ENCODE measurements around the gene TRIM33. TPM values are rescaled to one million over a fixed set of nuclear protein-coding genes. Genes with fewer than 3 reads are reported as not detected.

Gene TRIM33
- polyA plus RNA-seq, 1 of the 3 experiments (the other 2 are of a cell fraction), result 6.3 TPM

- TF ChIP-seq ZBTB33 (IDR thresholded peaks at IDR 0.05; ENCODE audit: borderline replicate concordance, low read depth), result no peak
- TF ChIP-seq RCOR1 (IDR thresholded peaks at IDR 0.05; ENCODE audit: low read length), result no peak
- no peak for TF ChIP-seq MEF2A (IDR thresholded peaks at IDR 0.05; ENCODE audit: borderline replicate concordance, low read depth)
- TF ChIP-seq YY1 (IDR thresholded peaks at IDR 0.05; ENCODE audit: low read depth), result no peak
- no peak for TF ChIP-seq FOXM1 (IDR thresholded peaks at IDR 0.05; ENCODE audit: low read depth)
Measured at GRCh38 chr1:114479134-114479533, 31.9 kb downstream of the TRIM33 start (continued).

GRCh38 chr1:114473796-114474195 lies 37.2 kb downstream of the TRIM33 start:
- no peak overlapping the region for H3K4me2 ChIP-seq
- peaks cover 15% of the 10 kb centered on the region for H3F3A ChIP-seq (replicated peaks; ENCODE audit: insufficient read depth)
- H3K36me3 ChIP-seq (replicated peaks in 1 of 2; ENCODE audit: control insufficient read depth in 1 of 2, insufficient read depth in 2 of 2, low read length in 1 of 2), result no peaks in the 10 kb centered on the region
- H3K79me2 ChIP-seq (ENCODE audit: insufficient read depth), result peaks cover 97% of the 10 kb centered on the region
- H3K9ac ChIP-seq, result no peak overlapping the region
- TF ChIP-seq GATA2 (CRISPR knock-in tag; IDR thresholded peaks at IDR 0.05) (no peak), CHD2 (IDR thresholded peaks at IDR 0.05; ENCODE audit: low read length, partially characterized antibody) (no peak), SIN3A (IDR thresholded peaks at IDR 0.05; ENCODE audit: borderline replicate concordance, low read depth, low read length) (no peak), EZH2phosphoT487 (IDR thresholded peaks at IDR 0.05; ENCODE audit: borderline replicate concordance, low read depth) (no peak), POLR2AphosphoS5 (IDR thresholded peaks at IDR 0.05; ENCODE audit: low read depth, low read length) (no peak), PBX3 (IDR thresholded peaks at IDR 0.05) (no peak), FOSL2 (IDR thresholded peaks at IDR 0.05; ENCODE audit: borderline replicate concordance, low read depth) (no peak), RCOR1 (IDR thresholded peaks at IDR 0.05; ENCODE audit: low read length) (no peak), ZBTB33 (IDR thresholded peaks at IDR 0.05; ENCODE audit: borderline replicate concordance, low read depth) (no peak), SMC3 (IDR thresholded peaks at IDR 0.05; ENCODE audit: low read depth, low read length) (no peak), ELF1 (IDR thresholded peaks at IDR 0.05) (no peak), MXI1 (IDR thresholded peaks at IDR 0.05; ENCODE audit: low read depth, low read length) (no peak), CTCF (IDR thresholded peaks at IDR 0.05) (no peak), USF2 (IDR thresholded peaks at IDR 0.05; ENCODE audit: borderline replicate concordance, low read depth, low read length) (no peak), JUND (IDR thresholded peaks at IDR 0.05) (no peak), RXRA (IDR thresholded peaks at IDR 0.05; ENCODE audit: borderline replicate concordance, low read depth) (no peak), TCF12 (IDR thresholded peaks at IDR 0.05) (no peak), MAX (IDR thresholded peaks at IDR 0.05; ENCODE audit: low read depth) (no peak), YY1 (IDR thresholded peaks at IDR 0.05; ENCODE audit: low read depth) (no peak)
- no peak for DNase-seq
- peaks cover 29% of the 10 kb centered on the region for H4K20me1 ChIP-seq (ENCODE audit: insufficient read depth)
- no peaks in the 10 kb centered on the region for H3K9me3 ChIP-seq
- no peaks in the 10 kb centered on the region for H3K27me3 ChIP-seq (ENCODE audit: insufficient read depth)
- no peaks in the 10 kb centered on the region for H3K9me2 ChIP-seq
- H2AFZ ChIP-seq (ENCODE audit: low read depth), result no peak overlapping the region
- no peaks in the 10 kb centered on the region; a peak in 2 of 4 replicates for H3K4me1 ChIP-seq (ENCODE audit: control insufficient read depth in 1 of 2, insufficient read depth in 2 of 2, low read depth in 1 of 2, low read length in 1 of 2)
- WGBS (ENCODE audit: low lambda C conversion rate), result 94% methylated on average over 6 of the region's 6 CpGs
- H3K4me3 ChIP-seq (ENCODE audit: low read depth in 2 of 2, low read length in 1 of 2), result no peak overlapping the region
- CTCF ChIA-PET, result no interaction called here
- POLR2A ChIA-PET, result no interaction called here
- H3K27ac ChIP-seq (ENCODE audit: low read depth in 2 of 2, low read length in 1 of 2), result no peak overlapping the region
